HG02938 (cell line): ENCODE data around the gene CACNA1C.

Experiments used
- ATAC-seq: cut with Tn5 transposase; IDR thresholded peaks from one replicate; pipeline ENCODE4 v1.9.1; 2021; ENCODE audit warnings: mild to moderate bottlenecking, moderate library complexity; ENCODE audit not compliant: unreplicated experiment

Gene CACNA1C

DNA sequence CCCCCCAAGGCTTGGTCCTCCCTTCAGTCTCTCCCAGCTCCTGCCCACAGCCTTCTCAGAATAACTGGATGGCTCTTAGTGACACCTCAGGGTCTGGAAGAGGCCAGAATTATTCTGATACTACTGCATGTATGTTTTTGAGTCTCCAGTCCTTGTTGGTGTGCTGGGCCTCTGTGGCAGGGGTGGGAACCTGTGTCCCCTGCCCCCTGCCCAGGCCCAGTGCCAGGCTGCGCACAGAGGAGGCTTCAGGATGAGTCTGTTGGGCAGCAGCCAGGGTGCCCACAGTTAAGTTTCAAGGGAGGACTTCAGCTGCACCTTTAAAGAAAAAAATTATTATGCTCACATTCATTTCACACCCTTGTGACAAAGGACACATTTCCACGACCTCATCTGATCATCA is 348.3 kb downstream of the CACNA1C start:
- ATAC-seq, result no peak

DNA sequence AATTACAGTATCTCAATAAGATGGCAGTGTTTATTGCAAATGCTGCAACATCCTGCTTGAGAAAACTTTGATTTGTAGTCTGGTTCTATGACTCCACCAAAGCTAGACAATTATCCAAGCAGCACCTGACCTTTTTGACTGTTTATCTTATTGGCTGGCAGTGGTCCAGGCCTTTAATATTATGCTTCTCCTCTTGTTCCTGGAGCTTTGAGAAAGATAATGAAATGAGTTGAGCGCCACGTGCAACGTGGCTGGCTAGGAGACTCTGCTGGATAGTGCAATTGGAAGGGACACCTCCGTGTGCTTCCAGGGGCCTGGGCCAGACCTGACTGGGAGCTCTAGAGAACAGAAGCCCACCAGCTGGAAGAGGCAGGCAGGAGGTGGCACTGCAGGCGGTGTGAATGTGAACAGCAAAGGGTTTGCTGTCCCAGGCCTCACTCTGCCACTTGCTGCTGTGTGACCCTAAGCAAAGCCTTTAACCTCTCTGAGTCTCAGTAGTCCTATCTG is 349.3 kb downstream of the CACNA1C start:
- no peak for ATAC-seq

DNA sequence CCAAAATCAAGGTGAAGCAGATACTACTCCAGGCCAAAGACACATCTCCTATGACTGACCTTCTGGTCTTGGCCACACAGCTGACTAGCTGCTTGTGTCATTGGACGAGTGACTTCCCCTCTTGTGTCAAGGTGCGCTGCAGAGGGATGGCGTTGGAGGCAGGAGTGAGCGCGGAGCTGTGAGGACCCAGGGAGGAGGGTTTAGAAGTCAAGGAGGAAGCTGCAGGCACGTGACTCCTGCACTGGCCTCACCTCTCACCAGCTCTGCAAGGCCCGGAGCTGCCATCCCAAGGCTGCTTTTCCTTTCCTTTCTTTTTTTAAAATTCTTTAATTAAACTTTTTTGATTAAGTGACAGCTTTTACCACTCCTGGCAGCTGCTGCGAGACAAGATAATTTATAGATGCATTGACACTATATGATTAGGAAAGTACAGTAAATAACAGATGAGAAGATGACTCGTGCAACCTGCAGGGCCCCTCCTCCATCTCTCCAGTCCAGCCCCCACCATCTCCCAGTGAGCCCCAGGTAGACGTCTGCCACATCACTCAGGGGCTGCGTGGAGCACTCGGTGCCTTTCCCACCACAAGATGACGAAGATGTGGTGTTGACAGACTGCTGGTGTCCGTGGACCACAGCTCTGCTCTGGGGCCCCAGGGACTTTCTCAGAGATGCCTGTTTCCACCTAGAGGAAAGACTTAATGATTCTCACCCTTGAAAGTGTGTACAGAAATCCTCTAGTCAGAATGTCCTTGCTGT is 350.6 kb downstream of the CACNA1C start:
- no peak for ATAC-seq

DNA sequence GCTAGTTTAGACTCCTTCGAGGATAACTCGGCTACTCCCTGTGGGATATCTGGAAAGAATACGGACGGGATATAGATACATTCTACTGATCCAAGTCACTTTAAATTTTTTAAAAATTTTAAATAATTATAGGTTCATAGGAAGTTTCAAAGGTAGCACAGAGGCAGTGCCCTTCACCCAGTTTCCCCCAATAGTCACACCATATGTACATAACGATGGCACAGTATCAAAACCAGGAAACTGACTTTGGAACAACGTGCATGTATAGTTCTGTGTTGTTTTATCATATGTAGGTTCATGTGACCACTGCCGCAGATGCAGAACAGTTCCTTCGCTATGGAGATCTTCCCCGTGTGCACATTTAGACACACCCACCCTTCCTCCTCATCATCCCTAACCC is 352.3 kb downstream of the CACNA1C start:
- no peak for ATAC-seq

DNA sequence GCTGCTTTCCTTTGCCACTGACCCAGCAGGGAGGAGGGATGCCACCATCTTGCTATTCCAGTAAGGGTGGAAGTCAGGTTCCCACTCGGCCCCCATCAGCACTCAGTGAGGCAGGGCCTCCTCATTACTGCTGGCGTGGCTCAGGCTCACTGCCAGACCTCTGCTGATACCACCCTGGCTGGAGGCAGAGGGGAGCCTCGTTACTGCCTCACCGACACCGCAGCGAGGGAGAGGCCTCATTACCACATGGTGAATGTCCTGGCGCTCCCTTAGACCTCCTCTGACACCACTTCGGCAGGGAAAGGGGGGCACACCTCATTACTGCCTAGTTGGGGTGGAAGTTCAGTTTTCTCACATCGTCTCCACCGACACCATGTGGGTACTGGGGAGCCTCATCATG is 354.1 kb downstream of the CACNA1C start:
- ATAC-seq, result no peak

DNA sequence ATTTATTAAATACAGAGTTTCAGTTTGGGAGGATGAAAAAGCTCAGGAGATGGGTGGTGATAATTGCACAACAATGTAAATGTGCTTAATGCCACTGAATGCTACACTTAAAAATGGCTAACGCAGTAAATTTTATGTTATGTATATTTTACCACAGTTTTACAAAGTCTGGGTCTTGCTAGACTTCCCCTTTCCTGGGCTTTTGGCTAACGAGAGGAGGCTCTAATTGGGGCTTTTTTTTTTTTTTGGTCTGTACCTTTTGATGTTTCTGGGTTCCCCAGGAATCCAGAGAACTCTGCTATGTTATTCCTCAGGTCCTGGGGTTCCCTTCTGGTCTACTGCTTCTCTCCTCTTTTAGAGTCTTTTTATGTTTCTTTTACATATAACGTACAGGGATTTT is 355.5 kb downstream of the CACNA1C start:
- ATAC-seq, result no peak

DNA sequence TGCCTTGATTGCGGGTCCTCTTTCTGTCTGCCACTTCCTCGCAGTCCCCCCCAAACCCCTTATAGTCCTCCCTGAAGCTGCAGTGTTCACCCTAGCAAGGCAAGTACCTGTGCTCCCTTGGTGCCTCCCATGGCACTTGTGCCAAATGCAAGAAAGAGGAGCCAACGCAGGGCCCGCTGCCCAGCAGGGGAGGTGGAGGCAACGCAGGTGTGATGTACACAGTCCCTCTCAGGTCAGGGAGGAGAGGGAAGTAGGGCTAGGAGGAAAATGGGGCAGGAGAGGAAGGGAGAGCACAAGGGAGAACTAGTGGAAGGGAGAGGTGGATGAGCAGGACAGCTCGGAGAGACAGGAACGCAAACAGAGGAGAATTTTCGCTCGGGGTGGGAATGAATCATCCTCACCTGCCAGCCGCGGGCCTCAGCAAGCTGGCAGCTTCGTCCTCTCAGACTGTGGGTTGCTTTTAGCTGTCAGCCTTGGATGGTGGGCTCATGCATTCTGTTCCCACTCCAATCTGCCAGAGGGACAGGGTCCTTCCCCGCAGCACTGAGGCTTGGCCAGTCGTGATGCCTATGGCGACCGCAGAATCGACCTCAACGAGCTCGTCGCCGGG is 357.0 kb downstream of the CACNA1C start:
- ATAC-seq, result no peak

DNA sequence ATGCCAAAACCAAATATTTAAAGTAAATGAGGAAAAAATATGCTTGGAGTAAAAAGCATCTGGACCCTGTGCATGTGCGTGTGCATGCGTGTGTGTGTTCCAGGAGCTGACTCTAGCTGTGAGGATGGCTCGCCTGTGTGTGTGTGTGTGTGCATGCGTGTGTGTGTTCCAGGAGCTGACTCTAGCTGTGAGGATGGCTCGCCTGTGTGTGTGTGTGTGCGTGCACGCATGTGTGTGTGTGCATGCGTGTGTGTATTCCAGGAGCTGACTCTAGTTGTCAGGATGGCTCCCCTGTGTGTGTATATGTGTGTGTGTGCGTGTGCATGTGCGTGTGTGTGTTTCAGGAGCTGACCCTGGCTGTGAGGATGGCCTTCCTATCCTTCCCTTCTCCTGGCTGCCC is 357.7 kb downstream of the CACNA1C start:
- ATAC-seq, result no peak

DNA sequence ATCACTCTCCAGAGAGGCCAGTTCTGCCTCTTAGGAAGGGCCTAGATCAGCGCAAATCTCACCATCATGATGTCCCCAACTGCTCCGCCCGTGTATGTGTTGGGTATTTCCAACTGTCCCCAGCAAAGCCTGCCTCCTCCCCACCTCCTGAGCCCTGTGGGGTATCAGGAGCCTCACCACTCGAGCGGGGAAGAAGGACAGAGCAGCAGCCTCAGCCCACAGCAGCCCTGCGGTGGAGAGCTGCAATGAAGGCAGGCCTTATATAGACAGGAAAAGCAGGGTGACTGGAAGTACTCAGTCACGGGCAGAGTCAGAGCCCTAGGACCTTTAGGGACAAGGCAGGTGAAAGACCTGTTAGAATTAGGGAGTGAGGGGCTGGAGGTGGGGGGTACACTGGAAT is 358.2 kb downstream of the CACNA1C start:
- no peak for ATAC-seq

DNA sequence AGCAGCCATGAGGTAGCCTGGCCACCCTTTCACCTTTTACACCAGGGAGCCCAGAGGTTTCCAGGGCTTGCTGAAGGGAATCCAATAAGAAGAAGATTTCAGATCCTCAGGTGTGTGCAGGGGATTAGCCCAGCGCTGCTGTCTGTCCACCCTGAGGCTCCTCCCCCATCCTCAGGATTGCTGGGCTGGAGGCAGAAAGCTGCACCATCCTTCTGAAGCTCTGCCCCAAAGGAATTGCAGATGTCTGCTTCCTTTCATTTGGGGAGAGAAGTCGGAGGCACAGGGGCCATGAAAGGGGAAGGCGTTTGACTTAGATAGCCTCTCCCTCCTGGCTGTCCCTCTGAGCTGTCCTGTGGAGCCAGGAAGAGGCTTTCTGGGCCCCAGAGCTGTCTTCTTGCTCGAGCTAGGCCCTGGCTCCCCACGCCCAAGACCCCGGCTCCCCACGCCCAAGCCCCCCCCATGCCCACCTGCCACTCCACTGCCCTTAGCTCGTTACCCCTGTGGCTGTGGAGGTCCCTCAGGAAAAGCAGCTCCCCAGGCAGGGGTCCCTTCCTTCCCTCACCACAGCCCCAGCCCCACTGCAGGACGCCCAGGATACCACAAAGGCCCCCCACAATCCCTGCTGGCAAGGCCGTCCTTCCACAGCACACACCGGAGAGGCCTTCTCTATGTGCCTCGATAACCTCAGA is 359.0 kb downstream of the CACNA1C start:
- ATAC-seq, result no peak

DNA sequence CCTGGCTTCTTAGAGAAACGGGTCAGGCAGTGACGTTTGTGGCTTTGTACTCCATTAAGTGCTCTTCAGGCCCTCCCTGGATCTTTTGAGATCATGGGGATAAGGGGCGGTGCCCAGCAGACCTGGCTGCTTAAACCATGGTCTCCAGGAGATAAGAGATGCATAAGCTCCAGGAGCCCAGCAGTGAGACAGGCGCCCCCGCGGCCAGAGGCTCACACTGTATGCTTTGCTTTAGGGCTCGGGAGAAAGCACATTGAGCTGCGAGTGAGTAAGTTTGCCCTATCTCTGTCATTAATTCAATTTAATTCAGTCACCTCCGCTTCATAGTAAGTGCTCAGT is 359.5 kb downstream of the CACNA1C start:
- no peak for ATAC-seq

DNA sequence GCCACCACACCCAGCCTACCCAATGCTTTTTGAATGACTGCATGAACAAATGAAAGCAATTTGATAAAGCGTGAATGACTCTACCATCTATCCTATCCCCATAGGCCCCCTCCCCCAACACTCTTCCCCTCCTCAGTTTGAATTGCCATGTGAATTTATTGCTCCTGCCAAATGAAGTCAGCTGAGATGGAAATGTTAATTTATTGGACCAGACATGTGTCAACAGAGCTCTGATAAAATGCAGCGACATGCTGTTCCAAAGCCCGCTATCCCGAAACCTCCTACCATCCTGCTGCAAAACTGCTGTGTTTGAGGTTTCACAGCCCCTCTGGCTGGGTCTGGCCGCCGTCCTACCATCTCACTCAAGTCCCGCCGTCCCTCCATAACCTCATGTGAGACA is 360.5 kb downstream of the CACNA1C start:
- no peak for ATAC-seq

DNA sequence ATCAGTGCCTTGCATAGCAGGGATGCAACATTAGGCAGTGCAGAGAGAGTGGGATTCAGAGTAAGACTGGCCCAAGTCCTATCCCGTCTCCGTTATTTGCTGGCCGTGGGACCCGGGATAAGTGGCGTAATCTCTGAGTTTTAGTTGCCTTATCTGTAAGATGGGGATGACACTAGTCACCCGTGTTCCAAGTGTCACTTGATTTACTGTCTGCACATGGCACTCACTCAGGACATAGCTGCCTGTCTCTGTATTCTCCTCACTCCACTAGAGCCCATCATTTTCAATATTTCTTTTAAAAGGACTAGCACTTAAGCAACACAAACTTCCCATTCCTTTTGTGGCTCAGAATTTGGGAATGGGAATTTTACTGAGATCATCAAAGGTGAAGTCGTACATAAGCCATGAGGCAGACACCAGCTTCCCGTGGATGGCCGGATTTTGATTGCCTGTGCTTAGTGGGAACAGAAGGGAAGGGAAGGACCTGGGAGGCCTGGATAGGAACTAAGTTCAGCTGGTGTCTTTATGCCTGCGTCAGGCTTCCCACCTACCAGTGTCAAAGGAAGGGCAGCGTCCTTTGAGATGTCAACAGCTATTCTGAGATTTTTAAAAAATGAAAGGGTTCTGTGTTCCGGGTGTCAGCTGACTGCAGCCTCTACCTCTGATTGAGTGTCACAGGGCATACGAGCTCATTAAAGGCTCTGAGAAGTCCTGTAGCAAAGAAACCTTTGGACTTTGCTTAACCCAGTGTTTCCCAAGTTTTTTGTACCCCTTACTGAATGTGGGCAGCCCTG is 361.4 kb downstream of the CACNA1C start:
- no peak for ATAC-seq

DNA sequence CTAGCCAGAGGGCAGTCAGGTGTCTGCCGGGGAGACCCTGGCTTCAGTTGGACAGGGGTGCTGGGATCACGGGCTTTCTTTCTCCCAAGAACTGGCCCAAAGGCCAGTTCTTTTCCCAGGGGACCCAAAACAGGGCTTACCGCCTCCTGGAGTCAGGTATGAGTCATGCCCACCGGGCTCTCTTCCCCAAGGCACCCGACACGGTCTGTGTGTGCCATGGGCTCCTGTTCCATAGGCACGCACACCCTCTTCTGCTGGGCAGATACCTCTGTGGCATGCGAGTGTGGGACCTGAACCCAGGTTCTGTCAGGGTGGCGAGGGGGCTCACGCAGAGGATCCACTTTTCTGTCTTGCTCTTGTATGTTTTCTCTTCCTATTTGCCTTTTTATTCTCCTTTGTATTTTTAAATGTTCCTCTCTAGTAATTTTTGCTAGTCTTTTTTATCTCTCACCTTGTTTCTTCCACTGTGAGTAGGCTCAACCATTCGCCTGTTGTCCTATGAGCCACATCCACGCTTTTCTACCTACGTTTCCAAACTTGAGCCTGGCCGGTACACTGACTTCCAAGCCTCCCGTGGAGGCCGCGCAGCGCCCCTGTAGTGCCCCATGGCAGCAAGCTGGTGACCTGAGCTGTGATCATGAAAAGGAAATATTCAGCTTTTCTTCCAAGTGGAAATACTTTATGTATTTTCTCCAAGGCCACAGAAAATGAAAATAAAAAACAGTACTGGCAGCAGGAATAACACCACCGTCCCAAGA is 362.2 kb downstream of the CACNA1C start:
- no peak for ATAC-seq

DNA sequence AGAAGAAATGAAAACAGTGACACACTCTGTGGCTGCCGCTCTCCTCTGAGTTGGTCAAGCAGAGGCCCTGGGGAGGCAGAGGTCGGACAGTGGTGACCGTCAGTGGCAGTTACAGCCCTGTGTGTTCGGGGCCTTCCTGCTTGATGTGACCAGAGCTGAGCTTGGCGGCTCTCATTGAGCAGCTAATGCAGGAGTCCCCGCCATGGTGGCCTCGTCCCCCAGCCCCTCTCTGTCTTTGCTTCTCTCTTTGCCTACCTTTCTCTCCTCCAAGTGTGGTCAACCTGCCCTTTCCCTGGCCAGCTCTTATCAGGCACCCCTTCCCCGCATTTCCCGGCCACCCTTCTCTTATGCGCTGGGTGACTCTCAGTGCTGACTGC is 362.8 kb downstream of the CACNA1C start:
- no peak for ATAC-seq

DNA sequence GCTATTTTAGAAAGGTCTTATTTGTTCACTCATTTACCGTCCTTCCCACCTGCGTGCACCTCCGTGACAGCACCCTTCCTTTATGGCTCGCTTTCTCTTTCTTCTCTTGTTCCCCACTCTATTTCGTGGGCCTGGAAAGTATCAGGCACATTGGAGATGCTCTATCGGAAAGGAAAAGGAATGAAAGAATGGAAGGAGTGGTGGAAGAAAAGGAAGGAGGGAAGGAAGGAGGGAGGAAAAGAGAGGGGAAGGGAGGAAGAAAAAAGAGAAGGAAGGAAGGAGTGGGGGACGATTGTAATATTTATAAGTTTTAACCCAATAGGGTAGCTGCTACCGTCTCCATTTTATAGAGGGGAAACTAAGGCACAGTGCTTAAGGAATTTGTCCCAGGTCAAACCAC is 363.4 kb downstream of the CACNA1C start:
- no peak for ATAC-seq

DNA sequence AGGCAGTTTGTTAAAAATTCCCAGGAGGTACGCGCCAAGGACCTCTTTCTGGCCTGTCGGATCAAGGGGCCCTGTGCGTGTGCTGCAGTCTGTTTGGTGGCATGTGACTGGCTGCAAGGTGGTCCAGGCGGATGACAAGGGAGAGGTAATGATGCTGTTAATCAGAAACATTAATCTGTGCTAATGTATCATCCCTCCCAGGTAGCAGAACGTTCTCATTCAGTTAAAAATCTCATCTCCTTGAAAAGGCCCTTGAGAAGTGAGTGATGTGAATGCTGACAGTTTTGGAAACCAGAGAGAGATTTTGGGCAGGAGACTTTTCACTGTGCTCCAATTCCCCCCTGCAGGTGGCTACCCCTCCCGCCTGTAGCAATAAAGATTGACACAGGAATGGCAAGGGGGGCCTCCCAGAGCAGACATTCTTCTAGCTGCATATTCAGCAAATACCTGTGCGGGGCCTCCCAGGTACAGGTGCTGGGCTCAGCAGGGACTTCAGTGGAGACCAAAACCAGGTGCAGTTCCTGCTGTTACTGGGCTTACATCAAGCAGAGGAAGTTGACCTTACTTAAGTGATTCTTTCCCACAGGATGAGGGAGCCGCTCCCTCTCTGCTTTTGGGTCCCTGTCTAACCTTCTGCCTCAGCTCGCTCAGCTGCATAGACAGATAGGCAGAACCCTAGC is 364.8 kb downstream of the CACNA1C start:
- no peak for ATAC-seq

DNA sequence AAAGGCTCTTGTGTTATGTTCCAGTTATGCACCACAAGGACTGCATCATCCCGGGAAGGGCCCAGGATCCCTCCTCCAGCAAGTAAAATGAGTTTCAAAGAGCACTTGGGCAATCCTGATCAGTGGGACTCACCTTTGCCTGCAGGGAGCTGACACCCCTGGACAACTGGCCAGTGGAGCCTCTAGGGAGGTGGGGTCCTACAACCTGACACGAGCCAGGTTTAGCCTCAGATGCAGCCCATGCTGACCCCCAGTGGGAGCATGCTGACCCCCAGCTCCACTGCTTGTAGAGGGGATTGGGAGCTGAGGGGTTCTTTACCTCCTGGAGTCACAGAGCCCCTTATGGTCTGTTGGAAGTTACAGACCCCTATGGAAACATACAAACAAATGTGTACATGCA is 365.8 kb downstream of the CACNA1C start:
- ATAC-seq, result no peak

DNA sequence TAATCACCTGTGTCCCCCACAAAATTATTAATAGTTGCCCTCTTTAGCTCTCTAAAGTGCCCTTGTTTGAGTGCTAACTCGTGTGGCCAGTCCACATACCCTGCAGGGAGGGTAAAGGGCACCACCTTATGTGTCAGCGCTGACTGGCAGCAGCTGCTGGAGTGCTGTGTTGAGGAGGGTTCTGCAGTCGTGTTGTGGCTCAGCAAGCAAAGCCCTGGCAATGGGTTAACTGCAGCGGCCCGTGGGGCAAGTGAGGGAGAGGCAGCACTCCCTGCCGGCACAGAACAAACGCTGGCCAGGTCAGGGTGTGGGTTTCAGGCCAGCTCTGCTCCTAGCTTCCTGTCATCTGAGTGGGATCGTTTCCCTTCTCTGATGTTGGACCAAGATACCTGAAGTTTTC is 369.8 kb downstream of the CACNA1C start:
- ATAC-seq, result no peak

DNA sequence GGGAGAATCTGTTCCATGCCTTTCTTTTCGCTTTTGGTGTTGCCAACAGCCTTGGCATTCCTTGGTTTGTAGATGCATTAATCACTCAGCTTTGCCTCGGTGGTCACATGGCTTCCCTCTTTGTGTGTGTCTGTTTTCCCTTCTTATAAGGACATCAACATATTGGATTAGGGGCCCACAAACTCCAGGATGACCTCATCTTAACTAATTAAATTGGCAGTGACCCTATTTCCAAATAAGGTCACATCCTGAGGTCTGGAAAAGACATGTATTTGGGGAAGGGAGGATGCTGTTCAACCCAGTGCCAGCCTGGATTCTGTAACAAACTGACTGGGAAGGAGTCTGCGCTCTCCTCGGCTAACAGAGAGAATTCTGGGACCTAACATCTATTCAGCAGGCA is 376.2 kb downstream of the CACNA1C start:
- no peak for ATAC-seq
